GM12801 (cell line): Measurements from ENCODE around the gene POLR1E.

Experiments used
- TF ChIP-seq, protein P1 (sequence below): IDR thresholded peaks from one replicate; pipeline ENCODE4 v1.5.1; 2011; ENCODE audit warnings: control low read depth; ENCODE audit not compliant: insufficient read length; ENCODE audit errors: extremely low read depth

POLR1E gene

DNA sequence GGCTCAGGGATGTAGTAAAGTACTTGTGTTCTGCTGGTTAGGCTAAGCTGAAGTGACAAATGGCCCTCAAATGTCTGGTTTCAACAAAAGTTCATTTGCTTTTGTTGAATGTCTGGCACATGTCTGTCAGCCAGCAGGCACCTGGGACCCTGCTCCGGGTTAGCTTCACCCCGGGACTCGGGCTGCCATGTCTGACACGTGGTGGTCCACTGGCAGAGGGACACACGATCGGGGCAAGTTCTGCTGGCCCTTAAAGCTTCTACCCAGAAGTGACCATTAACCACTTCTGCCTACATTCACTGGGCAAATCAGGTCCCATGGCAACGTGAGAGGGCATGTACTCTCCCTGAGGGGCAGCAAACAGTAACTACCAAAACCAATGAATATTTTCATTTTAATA lies 23.8 kb downstream of the POLR1E start:
- TF ChIP-seq, protein P1, sequence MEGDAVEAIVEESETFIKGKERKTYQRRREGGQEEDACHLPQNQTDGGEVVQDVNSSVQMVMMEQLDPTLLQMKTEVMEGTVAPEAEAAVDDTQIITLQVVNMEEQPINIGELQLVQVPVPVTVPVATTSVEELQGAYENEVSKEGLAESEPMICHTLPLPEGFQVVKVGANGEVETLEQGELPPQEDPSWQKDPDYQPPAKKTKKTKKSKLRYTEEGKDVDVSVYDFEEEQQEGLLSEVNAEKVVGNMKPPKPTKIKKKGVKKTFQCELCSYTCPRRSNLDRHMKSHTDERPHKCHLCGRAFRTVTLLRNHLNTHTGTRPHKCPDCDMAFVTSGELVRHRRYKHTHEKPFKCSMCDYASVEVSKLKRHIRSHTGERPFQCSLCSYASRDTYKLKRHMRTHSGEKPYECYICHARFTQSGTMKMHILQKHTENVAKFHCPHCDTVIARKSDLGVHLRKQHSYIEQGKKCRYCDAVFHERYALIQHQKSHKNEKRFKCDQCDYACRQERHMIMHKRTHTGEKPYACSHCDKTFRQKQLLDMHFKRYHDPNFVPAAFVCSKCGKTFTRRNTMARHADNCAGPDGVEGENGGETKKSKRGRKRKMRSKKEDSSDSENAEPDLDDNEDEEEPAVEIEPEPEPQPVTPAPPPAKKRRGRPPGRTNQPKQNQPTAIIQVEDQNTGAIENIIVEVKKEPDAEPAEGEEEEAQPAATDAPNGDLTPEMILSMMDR: no peak

DNA sequence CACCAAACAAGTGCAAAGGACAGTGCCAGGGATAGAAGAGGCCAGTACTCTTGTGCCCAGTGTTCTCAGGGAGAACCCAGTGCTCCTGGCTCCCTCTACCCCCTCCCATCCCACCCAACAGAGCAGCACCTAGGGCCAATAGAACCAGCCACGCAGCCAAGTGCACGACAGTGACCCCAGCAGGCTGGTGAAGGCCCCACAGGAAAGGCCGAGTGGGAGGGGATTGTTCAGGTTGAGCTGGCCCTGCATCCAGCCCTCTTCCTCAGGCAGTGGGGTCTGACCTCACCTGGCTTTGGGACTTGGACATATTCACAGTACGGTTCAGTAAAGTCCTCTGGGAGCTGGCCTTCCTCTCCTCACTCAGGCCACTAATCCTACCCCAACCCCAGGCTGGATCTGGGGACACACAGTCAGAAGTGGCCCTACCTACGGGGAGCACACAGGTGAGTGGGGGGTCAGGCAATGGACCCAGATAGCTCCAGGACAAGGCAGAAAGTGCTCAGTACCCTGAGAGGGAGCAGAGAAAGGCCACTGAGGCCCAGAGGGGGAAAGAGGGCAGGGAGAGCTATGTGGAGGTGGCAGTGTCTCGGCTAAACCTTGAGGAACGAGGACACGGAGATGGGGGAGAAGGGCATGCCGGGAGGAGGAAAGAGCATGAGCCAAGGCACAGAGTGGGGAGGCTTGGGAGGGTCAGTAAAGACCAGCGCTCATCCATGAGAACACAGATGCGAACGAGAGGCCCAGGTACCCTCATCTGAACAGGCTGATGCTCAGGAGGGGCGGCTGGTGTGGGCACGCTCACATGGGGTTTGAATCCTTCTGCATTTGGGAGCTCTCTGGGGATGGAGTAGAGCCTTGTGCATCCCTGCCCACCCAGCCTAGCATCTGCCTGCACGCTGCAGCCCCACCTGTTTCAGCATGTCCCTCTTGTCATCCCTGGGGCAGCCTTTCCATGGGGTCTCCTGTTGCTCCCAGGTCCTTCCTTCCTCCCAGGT lies 25.6 kb downstream of the POLR1E start:
- TF ChIP-seq, protein P1: no peak

DNA sequence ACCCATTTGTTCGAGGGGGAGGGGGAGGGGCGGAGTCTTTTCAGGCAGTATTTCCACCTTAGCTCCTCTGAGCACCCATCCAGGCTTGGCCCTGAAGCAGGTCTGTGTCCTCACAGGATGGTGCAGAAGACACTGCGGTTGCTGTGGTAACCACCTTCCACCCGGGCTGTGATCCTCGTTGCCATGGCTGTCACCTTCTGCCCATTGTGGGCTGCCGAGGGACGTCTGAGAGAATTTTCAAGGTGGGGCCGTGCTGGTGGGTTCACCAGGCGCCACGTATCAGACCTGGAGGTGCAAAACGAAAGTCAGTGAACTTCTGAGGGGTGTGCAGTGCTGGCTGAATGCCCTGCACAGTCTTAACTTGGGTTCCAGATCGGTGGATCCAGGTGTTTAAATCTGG lies 26.7 kb downstream of the POLR1E start:
- TF ChIP-seq, protein P1: no peak

DNA sequence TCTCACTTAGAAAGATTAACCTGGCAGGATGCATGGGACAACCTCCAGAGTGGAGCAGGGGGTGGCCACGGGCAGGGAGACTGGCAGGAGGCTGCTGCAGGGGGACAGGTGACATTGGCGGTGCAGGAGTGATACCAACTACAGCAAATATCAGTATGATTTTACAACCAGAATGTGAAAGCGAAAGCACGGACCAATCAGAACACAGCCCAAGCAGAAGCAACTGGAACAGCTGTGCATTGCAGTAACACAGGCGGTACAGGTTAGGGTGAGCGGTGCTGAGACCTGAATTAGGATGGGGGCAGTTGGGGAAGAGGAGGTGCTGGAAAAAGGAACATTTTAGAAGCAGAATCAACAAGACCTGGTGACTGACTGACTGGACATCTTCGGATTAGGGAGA lies 29.3 kb downstream of the POLR1E start:
- TF ChIP-seq, protein P1: no peak

DNA sequence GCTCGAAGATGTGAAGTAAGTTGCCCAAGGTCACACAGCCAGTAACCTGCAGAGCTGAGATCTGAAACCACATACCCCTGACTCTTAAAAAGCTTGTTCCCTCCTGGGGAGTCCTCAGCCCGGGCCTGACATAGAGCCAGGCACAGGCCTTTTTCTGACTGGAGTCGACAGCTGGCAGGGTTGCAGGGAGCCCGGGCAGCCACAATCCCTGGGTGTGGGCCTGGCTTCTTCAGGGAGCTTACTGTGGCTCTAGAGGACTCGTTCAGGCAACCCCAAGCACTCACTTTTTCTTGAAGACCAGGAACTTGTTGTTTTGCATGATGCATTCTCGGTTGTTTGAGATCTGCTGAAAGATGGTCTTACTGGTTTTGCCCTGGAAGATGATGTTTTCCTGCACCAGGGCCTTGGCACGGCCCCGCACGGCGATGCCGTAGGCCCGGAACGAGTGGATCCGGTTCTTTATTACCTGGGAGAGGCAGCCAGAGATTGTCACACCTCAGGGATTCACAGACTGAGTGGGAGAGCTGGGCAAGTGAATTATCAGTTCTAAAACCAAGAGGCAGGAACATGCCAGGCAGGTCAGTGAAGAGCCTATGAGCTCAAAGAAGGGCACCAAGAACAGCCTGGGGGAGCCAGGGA lies 30.0 kb downstream of the POLR1E start:
- TF ChIP-seq, protein P1: no peak

DNA sequence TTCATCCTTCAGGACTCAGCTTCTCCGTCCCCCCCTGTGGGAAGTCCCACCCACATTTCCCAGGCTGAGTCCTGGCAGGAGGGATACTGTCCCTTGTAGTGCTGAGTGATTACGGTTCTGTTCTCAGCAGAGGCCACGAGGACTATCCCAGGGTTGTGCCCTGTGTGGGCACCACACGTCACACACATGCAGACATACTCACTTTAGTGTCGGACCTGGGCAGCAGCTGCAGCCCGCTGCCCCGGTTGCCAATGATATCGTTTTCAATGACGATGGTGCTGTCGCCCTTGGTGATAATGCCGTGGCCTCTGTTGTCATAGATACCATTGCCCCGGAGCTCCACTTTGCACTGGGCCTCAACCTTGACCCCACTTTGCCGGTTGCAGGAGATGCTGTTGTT lies 32.2 kb downstream of the POLR1E start:
- TF ChIP-seq, protein P1: no peak

DNA sequence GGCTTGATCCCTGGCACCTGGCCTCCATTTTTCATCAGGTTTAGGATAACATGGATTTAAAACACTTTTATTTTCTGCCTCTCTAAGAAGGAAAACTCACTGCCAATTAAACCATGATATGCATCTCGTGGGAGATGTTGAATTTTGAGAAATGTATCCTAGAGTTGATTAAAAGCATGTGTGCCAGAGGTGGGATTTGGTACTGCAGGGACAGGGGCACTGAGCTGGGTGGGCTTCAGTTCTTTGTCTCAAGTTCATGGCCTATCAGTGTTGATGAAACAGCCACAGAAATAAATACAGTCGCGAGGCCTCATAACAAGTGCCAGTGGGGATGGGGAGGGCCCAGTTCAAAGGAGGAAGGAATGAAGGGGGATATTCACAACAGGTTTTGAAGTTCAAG lies 34.9 kb downstream of the POLR1E start:
- TF ChIP-seq, protein P1: no peak
